GM21737 (cell line): ENCODE data around the gene EXOSC6.
"Not testable (repeated sequence)": the region's sequence is repeated elsewhere in the genome, so short reads cannot be mapped to it uniquely, and the experiment has no call there.

ENCODE experiments used
- ATAC-seq: cut with Tn5 transposase; IDR thresholded peaks from one replicate; pipeline ENCODE4 v1.9.1; 2021; ENCODE audit warnings: mild to moderate bottlenecking, moderate library complexity; ENCODE audit not compliant: unreplicated experiment

The EXOSC6 gene

DNA sequence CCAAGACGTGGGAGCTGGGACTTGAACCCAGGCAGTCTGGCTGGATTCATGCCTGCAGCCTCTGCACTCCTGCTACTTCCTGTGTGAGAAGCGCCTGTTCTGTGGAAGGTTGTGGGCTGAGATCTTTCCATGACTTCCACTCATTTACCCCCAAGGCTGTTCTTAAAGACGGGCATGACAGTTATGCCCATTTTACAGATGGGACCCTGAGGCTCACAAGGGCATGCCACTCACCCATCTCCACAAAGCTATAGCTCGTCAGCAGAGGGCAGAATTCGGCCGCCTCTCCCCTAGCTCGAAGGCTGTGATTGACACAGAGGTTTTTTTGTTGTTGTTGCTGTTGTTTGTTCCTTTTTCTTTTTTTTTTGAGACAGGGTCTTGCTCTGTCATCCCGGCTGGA lies 51.7 kb downstream of the EXOSC6 start:
- not testable (repeated sequence) for ATAC-seq

DNA sequence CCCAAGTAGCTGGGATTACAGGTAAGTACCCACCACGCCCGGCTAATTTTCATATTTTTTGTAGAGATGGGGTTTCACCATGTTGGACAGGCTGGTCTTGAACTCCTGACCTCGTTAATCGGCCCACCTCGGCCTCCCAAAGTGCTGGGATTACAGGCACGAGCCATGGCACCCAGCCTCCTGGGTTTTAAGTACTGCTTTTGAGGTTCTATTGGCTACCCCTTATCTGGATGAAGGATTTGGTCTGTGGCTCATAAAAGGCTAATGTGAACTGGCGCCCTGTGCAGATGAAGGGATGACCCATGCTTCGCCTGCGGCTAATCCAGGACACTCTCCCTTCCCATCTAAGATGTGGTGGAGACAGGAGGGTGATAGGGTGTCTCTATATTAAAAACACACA lies 52.6 kb downstream of the EXOSC6 start:
- not testable (repeated sequence) for ATAC-seq

DNA sequence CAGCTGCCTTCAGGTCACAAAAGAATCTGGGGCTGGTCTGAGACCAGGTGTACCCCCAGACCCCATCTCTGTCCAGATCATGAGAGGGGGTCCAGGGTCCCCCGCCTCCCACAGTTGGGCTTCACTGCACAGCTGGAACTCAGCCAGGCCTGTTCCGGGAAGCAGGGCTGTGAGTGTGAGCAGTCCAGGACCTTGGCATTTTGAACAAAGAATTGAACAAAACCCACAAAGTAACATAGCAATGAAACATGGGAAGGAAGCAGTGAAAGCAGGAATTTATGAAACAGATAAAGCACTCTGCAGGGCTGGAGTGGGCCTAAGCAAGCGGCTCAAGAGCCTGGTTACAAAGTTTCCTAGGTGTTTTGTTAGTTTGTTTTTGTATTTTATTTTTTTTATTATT lies 53.1 kb downstream of the EXOSC6 start:
- not testable (repeated sequence) for ATAC-seq

DNA sequence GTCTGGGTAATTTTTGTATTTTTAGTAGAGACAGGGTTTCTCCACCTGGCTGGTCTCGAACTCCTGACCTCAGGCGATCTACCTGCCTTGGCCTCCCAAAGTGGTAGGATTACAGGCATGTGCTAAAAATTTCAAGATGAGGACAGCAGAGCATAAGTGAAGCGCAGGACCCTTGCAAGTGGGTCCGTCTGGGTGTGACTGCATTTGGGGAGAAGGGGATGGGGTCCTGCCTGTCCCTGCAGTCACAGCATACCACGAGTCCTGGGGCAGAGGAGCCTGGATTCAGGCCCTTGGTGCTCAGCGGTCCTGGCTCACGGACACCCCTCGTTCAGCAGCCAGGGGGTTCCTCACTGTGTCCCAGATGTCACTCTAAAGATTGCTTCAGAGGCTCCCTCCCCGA lies 53.5 kb downstream of the EXOSC6 start:
- ATAC-seq = not testable (repeated sequence)

DNA sequence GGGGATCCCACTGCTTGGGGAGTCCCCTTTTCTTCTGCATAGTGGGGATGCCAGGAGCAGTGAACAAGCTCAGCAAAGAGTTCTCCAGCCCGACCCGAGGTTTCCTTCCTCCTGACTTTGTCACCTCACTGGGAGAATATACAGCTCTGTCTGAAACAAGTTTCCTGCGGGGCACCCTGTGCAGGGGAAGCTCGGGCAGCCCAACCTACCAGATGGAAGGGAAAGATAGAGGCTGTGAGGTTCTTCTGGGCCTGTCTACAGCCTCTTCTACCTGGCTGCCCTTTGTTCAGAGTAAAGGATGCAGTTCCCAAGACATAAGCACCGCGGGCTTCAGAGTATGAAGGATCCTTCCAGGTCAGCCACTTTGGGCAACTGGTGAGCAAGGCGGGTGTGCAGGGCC lies 54.1 kb downstream of the EXOSC6 start:
- not testable (repeated sequence) for ATAC-seq
